Erythroblast (primary cell): ENCODE data around the gene RBFOX1.

Source experiments
- GATA1 ChIP-seq: IDR thresholded peaks from 2 replicates; pipeline ENCODE4 v1.6.1; 2011; ENCODE audit warnings: low read depth, mild to moderate bottlenecking, control low read depth, low read length, moderate library complexity
- POLR2A ChIP-seq: IDR thresholded peaks from 2 replicates; pipeline ENCODE4 v1.6.1; 2011; ENCODE audit warnings: mild to moderate bottlenecking, low read length

DNA sequence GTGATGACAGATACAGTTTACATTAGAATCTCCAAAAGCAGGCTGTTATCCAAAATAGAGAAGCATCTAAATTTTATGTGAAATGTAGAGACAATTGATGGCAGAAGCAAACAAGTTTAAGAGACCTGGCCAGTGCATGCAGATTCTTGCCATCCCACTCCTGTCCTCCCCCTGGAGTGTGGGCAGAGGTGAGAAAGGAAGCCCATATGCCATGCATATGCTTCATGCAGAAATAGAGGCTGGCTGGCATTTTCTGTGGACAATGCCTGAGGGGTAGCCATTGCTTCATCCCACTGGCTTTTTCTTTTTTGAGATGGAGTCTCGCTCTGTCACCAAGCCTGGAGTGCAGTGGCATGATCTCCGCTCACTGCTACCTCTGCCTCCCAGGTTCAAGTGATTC is 382.1 kb downstream of the RBFOX1 start:
- TF ChIP-seq POLR2A (no peak), GATA1 (no peak)
